GM12878 (cell line): Measurements from ENCODE around the gene PDCD1LG2. TPM values are rescaled to one million over a fixed set of nuclear protein-coding genes. Genes with fewer than 3 reads are reported as not detected.

Experiments used
- ATAC-seq: fragments of 200-7000 bp; cut with Tn5 transposase; 3 replicates; pipeline ENCODE4 v1.9.1; 2020; ENCODE audit warnings: mild to moderate bottlenecking, moderate library complexity
- BruUV-seq: library from RNA; stranded (reverse); fragments of 400-500 nt; replicated peaks from 2 replicates; lab custom pipeline; 2021; lab: Mats Ljungman, UMichigan
- CTCF ChIA-PET: fragments of 300-600 bp; sonication (Branson Sonifier 250); formaldehyde crosslinking; extraction: SDS; loops from one replicate; lab custom pipeline; 2021; ENCODE audit warnings: inconsistent platforms; lab: Yijun Ruan, JAX
- POLR2A ChIA-PET: fragments of 350-600 bp; formaldehyde crosslinking; extraction: SDS; loops from one replicate; lab custom pipeline; 2021; ENCODE audit warnings: inconsistent platforms; lab: Charles Lee
- RAD21 ChIA-PET: fragments of 300-600 bp; sonication (Branson Sonifier 250); formaldehyde crosslinking; loops from one replicate; lab custom pipeline; 2023; ENCODE audit warnings: antibody characterized with exemption; ENCODE audit not compliant: unreplicated experiment; lab: Charles Lee
- SMC1A ChIA-PET: fragments of 300-600 bp; sonication (Branson Sonifier 250); formaldehyde crosslinking; loops from one replicate; lab custom pipeline; 2023; ENCODE audit not compliant: unreplicated experiment, uncharacterized antibody; lab: Charles Lee
- DNase-seq: peaks from one replicate; pipeline ENCODE4 v3.0.0-alpha.2; 2011; ENCODE audit warnings: low read depth, low spot score
- FAIRE-seq: peaks from 3 replicates; lab custom pipeline; 2011; peaks lifted over from hg19 to GRCh38; lab: Jason Lieb, UNC
- H2AFZ ChIP-seq: 2 replicates; pipeline ENCODE4 v1.6.0; 2011; ENCODE audit warnings: low read depth, low read length, control low read depth; ENCODE audit not compliant: control insufficient read depth
- H3K27ac ChIP-seq: 2 replicates; pipeline ENCODE4 v1.5.1; 2011; ENCODE audit warnings: control low read depth; ENCODE audit not compliant: control insufficient read depth, insufficient read depth
- H3K27me3 ChIP-seq, 2 experiments: replicated peaks in 1 of 2; 2 replicates each; pipeline versions ENCODE4 v1.6.0 to v1.6.1; 2011; ENCODE audit warnings: low read length in 1 of 2; ENCODE audit not compliant: control insufficient read depth in 2 of 2, insufficient read depth in 2 of 2
- H3K36me3 ChIP-seq, 2 experiments: 2 replicates each; pipeline ENCODE4 v1.5.1; 2011; ENCODE audit warnings: low read length in 1 of 2; ENCODE audit not compliant: control insufficient read depth in 2 of 2, insufficient read depth in 2 of 2
- H3K4me1 ChIP-seq: 2 replicates; pipeline ENCODE4 v1.6.1; 2011; ENCODE audit warnings: mild to moderate bottlenecking, low read length, moderate library complexity, mixed read lengths; ENCODE audit not compliant: control insufficient read depth, insufficient read depth
- H3K4me2 ChIP-seq: 2 replicates; pipeline ENCODE4 v1.6.0; 2011; ENCODE audit warnings: control low read depth; ENCODE audit not compliant: control insufficient read depth, insufficient read depth
- H3K4me3 ChIP-seq: fragments of 200-600 bp; sonication (generic); 2 replicates; pipeline ENCODE4 v1.5.1; 2016
- H3K79me2 ChIP-seq: 2 replicates; pipeline ENCODE4 v1.6.0; 2011; ENCODE audit warnings: low read length; ENCODE audit not compliant: control insufficient read depth, insufficient read depth
- H3K9ac ChIP-seq: 2 replicates; pipeline ENCODE4 v1.8.0; 2011; ENCODE audit warnings: low read length, control low read depth, mixed read lengths; ENCODE audit not compliant: control insufficient read depth, insufficient read depth
- H3K9me3 ChIP-seq: replicated peaks from 3 replicates; pipeline ENCODE4 v1.5.1; 2011; ENCODE audit warnings: mild to moderate bottlenecking, low read length; ENCODE audit not compliant: control insufficient read depth, insufficient read depth
- H4K20me1 ChIP-seq: 2 replicates; pipeline ENCODE4 v1.6.0; 2011; ENCODE audit not compliant: control insufficient read depth, insufficient read depth
- BMI1 ChIP-seq: fragments of 450-650 bp; IDR thresholded peaks from 2 replicates; pipeline ENCODE4 v1.6.1; 2016; ENCODE audit warnings: mild to moderate bottlenecking, moderate library complexity, borderline replicate concordance
- CUX1 ChIP-seq: IDR thresholded peaks from 2 replicates; pipeline ENCODE4 v1.6.1; 2012; ENCODE audit warnings: improper control_type of control experiment, low read depth, low read length; ENCODE audit not compliant: insufficient replicate concordance
- EED ChIP-seq: sonication (generic); IDR thresholded peaks from 2 replicates; pipeline ENCODE4 v1.6.1; 2016; ENCODE audit warnings: antibody characterized with exemption, low read depth
- MAX ChIP-seq: IDR thresholded peaks from 2 replicates; pipeline ENCODE4 v1.6.1; 2012; ENCODE audit warnings: low read depth, low read length, improper control_type of control experiment
- MTA2 ChIP-seq: fragments of 450-650 bp; IDR thresholded peaks from 2 replicates; pipeline ENCODE4 v1.6.1; 2016; ENCODE audit warnings: low read depth, mild to moderate bottlenecking, moderate library complexity
- MTA3 ChIP-seq: IDR thresholded peaks from 2 replicates; pipeline ENCODE4 v1.6.1; 2012; ENCODE audit warnings: low read length, inconsistent platforms, borderline replicate concordance
- SMARCA5 ChIP-seq: fragments of 450-650 bp; IDR thresholded peaks from 2 replicates; pipeline ENCODE4 v1.6.1; 2017; ENCODE audit warnings: mild to moderate bottlenecking
- SMC3 ChIP-seq: IDR thresholded peaks from 2 replicates; pipeline ENCODE4 v1.6.1; 2011; ENCODE audit warnings: low read length, improper control_type of control experiment, borderline replicate concordance
- SP1 ChIP-seq: IDR thresholded peaks from one replicate; pipeline ENCODE4 v1.6.1; 2011; ENCODE audit warnings: low read depth, low read length
- ZNF687 ChIP-seq: fragments of 450-650 bp; IDR thresholded peaks from 2 replicates; pipeline ENCODE4 v1.6.1; 2017; ENCODE audit warnings: mild to moderate bottlenecking, moderate library complexity
- WGBS: methylation state at CpG from one replicate; pipeline ENCODE4 v1.1.6; 2016; ENCODE audit warnings: low lambda C conversion rate; ENCODE audit not compliant: insufficient replicate concordance, insufficient coverage; ENCODE audit errors: missing lambda C conversion rate; 5-methylcytosine and 5-hydroxymethylcytosine counted together
- in situ Hi-C: fragments of 300-500 bp; cut with MboI; formaldehyde crosslinking; loops from 9 replicates; pipeline ENCODE4 v1.14.3; 2018; ENCODE audit warnings: mixed read lengths
- intact Hi-C: fragments of 100-400 bp; cut with micrococcal nuclease; formaldehyde crosslinking; loops from one replicate; pipeline ENCODE4 v1.14.2; 2022; ENCODE audit not compliant: unreplicated experiment
- polyA plus RNA-seq, 11 experiments: library from polyadenylated mRNA; depleted of rRNA in 4 of 11; unstranded in 6 of 11; stranded (reverse) in 5 of 11; fragments of >200 nt; fragmentation: Nextera tagmentation in 4 of 11; fragmentation: Illumina TruSeq in 1 of 11; extraction: Ambion mirVana in 4 of 11; extraction: Trizol in 1 of 11; gene quantifications; 1 replicate in 1 of 11; 2 replicates in 10 of 11; pipeline versions ENCODE4 v1.2.1 to v1.2.3, GENCODE V29; 2011 to 2016; ENCODE audit warnings: inconsistent platforms in 2 of 11, missing spikeins in 2 of 11, low read depth in 1 of 11
- total RNA-seq, 4 experiments: library from RNA; depleted of rRNA in 3 of 4; stranded (reverse); fragments of >200 nt in 3 of 4; fragmentation: Illumina TruSeq in 1 of 4; extraction: Trizol in 1 of 4; gene quantifications; 2 replicates each; pipeline versions ENCODE4 v1.2.1 to v1.2.3, GENCODE V29; 2013 to 2021

The PDCD1LG2 gene
- total and polyA plus RNA-seq, 10 of the 15 experiments (the other 5 are each of a cell fraction or from before 2014, with no cell fraction given), result 1.5 to 37.3 (median 3.0) TPM

GRCh38 chr9:5516453-5517220, 6.3 kb downstream of the PDCD1LG2 start:
- H3K27ac ChIP-seq, result peak overlapping the region; percentile 58
- H3K27me3 ChIP-seq, result no peaks in the 10 kb centered on the region
- peak overlapping the region; percentile 24; the same call in 1 of the 2 replicates for H3K9ac ChIP-seq
- FAIRE-seq (no peak), ATAC-seq (peak; percentile 74), DNase-seq (no peak)
- H3K9me3 ChIP-seq, result no peaks in the 10 kb centered on the region; the same call in 2 of the 3 replicates
- SMC1A ChIA-PET, result interaction anchor here (1.1 to 11.3 kb wide), 17 partner anchors 9 to 74 kb away, joined by 3 to 311 read pairs (median 20); partner anchors contain the start of gene CD274
- peak overlapping the region; percentile 19; the same call in 1 of the 2 replicates for H3K4me3 ChIP-seq
- in situ Hi-C loops, result no loop called here
- POLR2A ChIA-PET, result interaction anchor here (0.6 to 4.6 kb wide), 13 partner anchors 11 to 915 kb away, joined by 3 to 67 read pairs (median 6); partner anchors contain the start of gene CD274
- no peaks in the 10 kb centered on the region for H4K20me1 ChIP-seq
- no TSS peak for BruUV-seq
- H3K79me2 ChIP-seq, result peaks cover 68% of the 10 kb centered on the region
- H3K36me3 ChIP-seq, result no peaks in the 10 kb centered on the region
- intact Hi-C loops, result no loop called here
- H3K4me2 ChIP-seq, result peak overlapping the region; percentile 93; the same call in 1 of the 2 replicates
- CTCF ChIA-PET, result interaction anchor here (0.9 to 1.1 kb wide), 3 partner anchors 23 to 79 kb away, joined by 3 to 8 read pairs (median 3); no protein-coding TSS in a partner anchor
- RAD21 ChIA-PET, result interaction anchor here (0.9 to 11.9 kb wide), 14 partner anchors 14 to 78 kb away, joined by 3 to 146 read pairs (median 12); partner anchors contain the start of gene CD274
- H2AFZ ChIP-seq, result no peak overlapping the region
- H3K4me1 ChIP-seq, result peaks cover 40% of the 10 kb centered on the region
- WGBS, result 97% methylated on average over 10 of the region's 10 CpGs
- TF ChIP-seq MAX, result no peak; the same call in 1 of the 2 replicates
- no peak; the same call in 1 of the 2 replicates for TF ChIP-seq BMI1
- no peak for TF ChIP-seq SMC3
- no peak for TF ChIP-seq CUX1
- TF ChIP-seq MTA3, result no peak
- TF ChIP-seq EED, result no peak
- peak; percentile 7 for TF ChIP-seq SP1
- TF ChIP-seq SMARCA5, result peak; percentile 77; the same call in 1 of the 2 replicates
- peak; percentile 39 for TF ChIP-seq MTA2
- TF ChIP-seq ZNF687, result peak; percentile 97
